GM12878 (cell line): ENCODE measurements around the gene DPF3. TPM values are rescaled to one million over a fixed set of nuclear protein-coding genes. Genes with fewer than 3 reads are reported as not detected.

Experiments used
- ATAC-seq: fragments of 200-7000 bp; cut with Tn5 transposase; 3 replicates; pipeline ENCODE4 v1.9.1; 2020; ENCODE audit warnings: mild to moderate bottlenecking, moderate library complexity
- BruUV-seq: library from RNA; stranded (reverse); fragments of 400-500 nt; replicated peaks from 2 replicates; lab custom pipeline; 2021; lab: Mats Ljungman, UMichigan
- CTCF ChIA-PET: fragments of 300-600 bp; sonication (Branson Sonifier 250); formaldehyde crosslinking; extraction: SDS; loops from one replicate; lab custom pipeline; 2021; ENCODE audit warnings: inconsistent platforms; lab: Yijun Ruan, JAX
- POLR2A ChIA-PET: fragments of 350-600 bp; formaldehyde crosslinking; extraction: SDS; loops from one replicate; lab custom pipeline; 2021; ENCODE audit warnings: inconsistent platforms; lab: Charles Lee
- RAD21 ChIA-PET: fragments of 300-600 bp; sonication (Branson Sonifier 250); formaldehyde crosslinking; loops from one replicate; lab custom pipeline; 2023; ENCODE audit warnings: antibody characterized with exemption; ENCODE audit not compliant: unreplicated experiment; lab: Charles Lee
- SMC1A ChIA-PET: fragments of 300-600 bp; sonication (Branson Sonifier 250); formaldehyde crosslinking; loops from one replicate; lab custom pipeline; 2023; ENCODE audit not compliant: unreplicated experiment, uncharacterized antibody; lab: Charles Lee
- DNase-seq: peaks from one replicate; pipeline ENCODE4 v3.0.0-alpha.2; 2011; ENCODE audit warnings: low read depth, low spot score
- FAIRE-seq: peaks from 3 replicates; lab custom pipeline; 2011; peaks lifted over from hg19 to GRCh38; lab: Jason Lieb, UNC
- H2AFZ ChIP-seq: 2 replicates; pipeline ENCODE4 v1.6.0; 2011; ENCODE audit warnings: low read depth, low read length, control low read depth; ENCODE audit not compliant: control insufficient read depth
- H3K27ac ChIP-seq: 2 replicates; pipeline ENCODE4 v1.5.1; 2011; ENCODE audit warnings: control low read depth; ENCODE audit not compliant: control insufficient read depth, insufficient read depth
- H3K27me3 ChIP-seq, 2 experiments: replicated peaks in 1 of 2; 2 replicates each; pipeline versions ENCODE4 v1.6.0 to v1.6.1; 2011; ENCODE audit warnings: low read length in 1 of 2; ENCODE audit not compliant: control insufficient read depth in 2 of 2, insufficient read depth in 2 of 2
- H3K36me3 ChIP-seq, 2 experiments: 2 replicates each; pipeline ENCODE4 v1.5.1; 2011; ENCODE audit warnings: low read length in 1 of 2; ENCODE audit not compliant: control insufficient read depth in 2 of 2, insufficient read depth in 2 of 2
- H3K4me1 ChIP-seq: 2 replicates; pipeline ENCODE4 v1.6.1; 2011; ENCODE audit warnings: mild to moderate bottlenecking, low read length, moderate library complexity, mixed read lengths; ENCODE audit not compliant: control insufficient read depth, insufficient read depth
- H3K4me2 ChIP-seq: 2 replicates; pipeline ENCODE4 v1.6.0; 2011; ENCODE audit warnings: control low read depth; ENCODE audit not compliant: control insufficient read depth, insufficient read depth
- H3K4me3 ChIP-seq: fragments of 200-600 bp; sonication (generic); 2 replicates; pipeline ENCODE4 v1.5.1; 2016
- H3K79me2 ChIP-seq: 2 replicates; pipeline ENCODE4 v1.6.0; 2011; ENCODE audit warnings: low read length; ENCODE audit not compliant: control insufficient read depth, insufficient read depth
- H3K9ac ChIP-seq: 2 replicates; pipeline ENCODE4 v1.8.0; 2011; ENCODE audit warnings: low read length, control low read depth, mixed read lengths; ENCODE audit not compliant: control insufficient read depth, insufficient read depth
- H3K9me3 ChIP-seq: replicated peaks from 3 replicates; pipeline ENCODE4 v1.5.1; 2011; ENCODE audit warnings: mild to moderate bottlenecking, low read length; ENCODE audit not compliant: control insufficient read depth, insufficient read depth
- H4K20me1 ChIP-seq: 2 replicates; pipeline ENCODE4 v1.6.0; 2011; ENCODE audit not compliant: control insufficient read depth, insufficient read depth
- BCL3 ChIP-seq: IDR thresholded peaks from 2 replicates; pipeline ENCODE4 v1.6.1; 2011; ENCODE audit warnings: borderline replicate concordance, low read depth, mild to moderate bottlenecking, moderate library complexity, low read length; ENCODE audit not compliant: insufficient read depth, poor library complexity, severe bottlenecking
- CEBPZ ChIP-seq: fragments of 150-350 bp; IDR thresholded peaks from 2 replicates; pipeline ENCODE4 v1.6.1; 2016; ENCODE audit warnings: low read depth, low read length
- RELB ChIP-seq: fragments of 450-650 bp; IDR thresholded peaks from 2 replicates; pipeline ENCODE4 v1.6.1; 2017; ENCODE audit warnings: low read depth, mild to moderate bottlenecking, moderate library complexity
- WRNIP1 ChIP-seq: IDR thresholded peaks from 2 replicates; pipeline ENCODE4 v1.6.1; 2011; ENCODE audit warnings: low read depth, low read length, improper control_type of control experiment, borderline replicate concordance
- ZBED1 ChIP-seq: IDR thresholded peaks from 2 replicates; pipeline ENCODE4 v1.6.1; 2016; ENCODE audit warnings: borderline replicate concordance
- WGBS: methylation state at CpG from one replicate; pipeline ENCODE4 v1.1.6; 2016; ENCODE audit warnings: low lambda C conversion rate; ENCODE audit not compliant: insufficient replicate concordance, insufficient coverage; ENCODE audit errors: missing lambda C conversion rate; 5-methylcytosine and 5-hydroxymethylcytosine counted together
- in situ Hi-C: fragments of 300-500 bp; cut with MboI; formaldehyde crosslinking; loops from 9 replicates; pipeline ENCODE4 v1.14.3; 2018; ENCODE audit warnings: mixed read lengths
- intact Hi-C: fragments of 100-400 bp; cut with micrococcal nuclease; formaldehyde crosslinking; loops from one replicate; pipeline ENCODE4 v1.14.2; 2022; ENCODE audit not compliant: unreplicated experiment
- polyA plus RNA-seq, 11 experiments: library from polyadenylated mRNA; depleted of rRNA in 4 of 11; unstranded in 6 of 11; stranded (reverse) in 5 of 11; fragments of >200 nt; fragmentation: Nextera tagmentation in 4 of 11; fragmentation: Illumina TruSeq in 1 of 11; extraction: Ambion mirVana in 4 of 11; extraction: Trizol in 1 of 11; gene quantifications; 1 replicate in 1 of 11; 2 replicates in 10 of 11; pipeline versions ENCODE4 v1.2.1 to v1.2.3, GENCODE V29; 2011 to 2016; ENCODE audit warnings: inconsistent platforms in 2 of 11, missing spikeins in 2 of 11, low read depth in 1 of 11
- total RNA-seq, 4 experiments: library from RNA; depleted of rRNA in 3 of 4; stranded (reverse); fragments of >200 nt in 3 of 4; fragmentation: Illumina TruSeq in 1 of 4; extraction: Trizol in 1 of 4; gene quantifications; 2 replicates each; pipeline versions ENCODE4 v1.2.1 to v1.2.3, GENCODE V29; 2013 to 2021

DPF3 gene
- total and polyA plus RNA-seq, 10 of the 15 experiments (the other 5 are each of a cell fraction or from before 2014, with no cell fraction given), result 0.69 to 8.0 (median 2.2) TPM

GRCh38 chr14:72726444-72726843 lies 167.5 kb downstream of the DPF3 start (continued):
- TF ChIP-seq WRNIP1, result no peak

- no peak for FAIRE-seq
- POLR2A ChIA-PET, result interaction anchor here (0.6 to 0.7 kb wide), 2 partner anchors 12 to 217 kb away, joined by 3 read pairs; no protein-coding TSS in a partner anchor
- WGBS, result 38% methylated on average over 6 of the region's 6 CpGs
These were observed 169.9 kb downstream of the DPF3 start for GRCh38 chr14:72723858-72724530.

GRCh38 chr14:72722201-72722785 lies 171.6 kb downstream of the DPF3 start:
- Histone ChIP-seq H3K36me3 (no peaks in the 10 kb centered on the region), H3K9me3 (no peaks in the 10 kb centered on the region), H3K27ac (no peak overlapping the region), H4K20me1 (no peaks in the 10 kb centered on the region), H3K4me2 (no peak overlapping the region), H3K9ac (no peak overlapping the region), H3K4me1 (no peaks in the 10 kb centered on the region), H3K4me3 (no peak overlapping the region), H2AFZ (no peak overlapping the region), H3K27me3 (no peaks in the 10 kb centered on the region), H3K79me2 (no peaks in the 10 kb centered on the region)
- SMC1A ChIA-PET, result interaction anchor here (0.7 kb wide), 1 partner anchor 50 kb away, joined by 4 read pairs; no protein-coding TSS in a partner anchor
- 85% methylated on average over 11 of the region's 11 CpGs for WGBS
- POLR2A ChIA-PET, result no interaction called here
- RAD21 ChIA-PET, result no interaction called here
- CTCF ChIA-PET, result interaction anchor here (0.6 kb wide), 1 partner anchor 194 kb away, joined by 4 read pairs; no protein-coding TSS in a partner anchor
- ATAC-seq, result no peak
- in situ Hi-C loops, result no loop called here
- FAIRE-seq, result no peak
- DNase-seq, result no peak
- no TSS peak for BruUV-seq
- intact Hi-C loops, result loop anchor here (5.0 kb wide), 1 partner anchor 205 kb away; no protein-coding TSS in a partner anchor
- TF ChIP-seq CEBPZ (no peak), RELB (no peak), BCL3 (no peak)

More at GRCh38 chr14:72723858-72724530, 169.9 kb downstream of the DPF3 start:
- CTCF ChIA-PET, result no interaction called here
- no peak for TF ChIP-seq ZBED1
- no peaks in the 10 kb centered on the region for H3K27me3 ChIP-seq
- in situ Hi-C loops (no loop called here), intact Hi-C loops (loop anchor here (5.0 kb wide), 1 partner anchor 207 kb away; no protein-coding TSS in a partner anchor)
- RAD21 ChIA-PET, result no interaction called here
- SMC1A ChIA-PET, result interaction anchor here (0.9 kb wide), 1 partner anchor 12 kb away, joined by 3 read pairs; no protein-coding TSS in a partner anchor
- DNase-seq (no peak), ATAC-seq (no peak)
- no peaks in the 10 kb centered on the region; the same call in 1 of the 2 replicates for H4K20me1 ChIP-seq
- no peak overlapping the region for H3K27ac ChIP-seq
- no peaks in the 10 kb centered on the region for H3K36me3 ChIP-seq
- no TSS peak for BruUV-seq
- H3K79me2 ChIP-seq, result no peaks in the 10 kb centered on the region
- no peak overlapping the region; the same call in 1 of the 2 replicates for H2AFZ ChIP-seq
- no peaks in the 10 kb centered on the region for H3K9me3 ChIP-seq
- no peaks in the 10 kb centered on the region for H3K4me1 ChIP-seq
- no peak overlapping the region for H3K4me3 ChIP-seq
- H3K9ac ChIP-seq, result no peak overlapping the region
- no peak overlapping the region for H3K4me2 ChIP-seq
